MV-4-11 (cell line): ENCODE data around the gene UBQLN3.
A peak's percentile ranks its signal among the peaks of the same experiment; 100 is the strongest.

Experiments
- DNase-seq: peaks from one replicate; lab custom pipeline; 2025; lab: John Stamatoyannopoulos, UW

The UBQLN3 gene

DNA sequence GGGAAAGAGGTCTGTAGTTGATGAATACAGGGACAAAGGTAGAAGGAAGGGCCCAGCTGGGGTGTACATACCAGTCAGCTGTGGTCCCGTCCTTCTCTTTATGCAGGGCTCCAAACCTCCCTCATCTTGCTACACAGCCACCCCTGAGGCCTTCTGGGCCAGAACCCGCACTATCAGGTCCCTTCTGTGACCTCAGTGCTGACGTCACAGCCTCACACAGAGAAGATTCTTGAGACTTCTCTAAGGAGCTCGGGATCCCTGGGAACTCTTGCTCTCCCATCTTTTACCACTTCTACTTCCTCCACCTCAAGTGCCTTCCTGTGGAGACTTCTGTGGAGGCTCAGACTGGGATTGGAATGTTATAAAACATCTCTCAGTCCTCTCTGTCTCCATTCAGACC, at the start of gene UBQLN3:
Gene UBQLN3 (minus strand): TSS at position 155 of the 400 bp plus-strand sequence. CDS start 399 bp downstream, outside the sequence.
- DNase-seq, result no peak

DNA sequence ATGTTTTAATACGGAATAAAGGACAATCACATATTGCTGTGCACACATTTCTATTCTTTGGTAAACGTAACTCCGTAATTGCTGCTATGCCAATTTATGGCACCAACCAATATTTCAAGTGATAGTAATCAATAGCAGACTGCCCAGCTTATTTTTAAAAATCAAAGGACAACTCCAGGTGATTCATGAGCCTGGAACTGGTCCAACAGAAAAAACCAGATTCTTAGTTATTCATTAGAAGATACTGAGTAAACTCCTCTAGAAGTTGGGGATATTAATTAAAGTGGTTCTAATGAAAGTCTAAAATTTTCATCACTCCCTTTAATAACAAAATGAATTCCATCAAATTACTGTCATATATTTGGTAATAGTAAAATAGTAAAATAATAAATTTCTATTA, 48.0 kb upstream of the UBQLN3 start:
- no peak for DNase-seq

DNA sequence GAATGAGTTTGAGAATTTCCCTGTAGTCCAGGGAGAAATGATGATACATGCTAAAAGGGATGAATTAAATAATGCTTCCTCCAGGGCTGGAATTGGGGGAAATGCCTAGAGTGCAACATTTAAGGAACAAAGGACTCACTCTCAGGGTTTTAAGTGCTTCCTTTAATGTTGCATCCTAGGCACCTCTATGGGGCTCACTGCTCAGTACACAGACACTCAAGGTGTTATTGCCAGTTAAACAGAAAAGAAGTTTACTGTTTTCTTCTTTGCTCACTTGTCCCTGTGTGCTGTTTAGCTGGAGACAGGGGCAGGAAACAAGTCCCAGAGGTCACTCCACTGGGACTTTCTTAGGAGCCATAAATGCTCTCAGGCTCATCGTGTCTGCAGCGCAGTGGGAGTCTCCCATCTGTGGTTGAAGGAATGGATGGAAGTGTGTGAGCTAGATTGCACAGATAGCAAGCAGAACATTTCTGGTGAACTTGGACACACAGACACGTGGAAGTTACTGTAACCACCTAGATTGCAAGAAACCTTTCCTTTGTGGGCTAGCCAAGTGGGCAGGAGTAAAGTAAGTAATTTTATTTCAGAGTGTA, 46.9 kb upstream of the UBQLN3 start:
- DNase-seq, result no peak

DNA sequence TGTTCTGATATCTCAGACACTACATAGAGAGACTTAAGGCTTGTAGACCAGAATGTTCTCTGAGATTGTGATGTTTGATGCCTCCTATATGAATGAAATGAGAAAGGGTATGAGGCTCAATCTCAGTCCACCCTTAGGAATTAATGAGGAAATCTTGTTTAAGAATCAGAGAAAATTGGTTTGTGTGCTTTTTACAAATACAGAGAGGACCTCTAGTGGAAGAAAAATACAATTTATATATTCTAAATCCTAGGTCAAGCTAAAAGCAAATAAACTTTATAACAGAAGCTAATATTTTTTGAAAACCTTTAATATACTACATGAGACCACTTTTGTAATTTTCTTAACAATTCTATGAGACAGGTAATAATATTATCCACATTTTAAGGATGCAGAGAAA, 43.6 kb upstream of the UBQLN3 start:
- DNase-seq, result no peak

DNA sequence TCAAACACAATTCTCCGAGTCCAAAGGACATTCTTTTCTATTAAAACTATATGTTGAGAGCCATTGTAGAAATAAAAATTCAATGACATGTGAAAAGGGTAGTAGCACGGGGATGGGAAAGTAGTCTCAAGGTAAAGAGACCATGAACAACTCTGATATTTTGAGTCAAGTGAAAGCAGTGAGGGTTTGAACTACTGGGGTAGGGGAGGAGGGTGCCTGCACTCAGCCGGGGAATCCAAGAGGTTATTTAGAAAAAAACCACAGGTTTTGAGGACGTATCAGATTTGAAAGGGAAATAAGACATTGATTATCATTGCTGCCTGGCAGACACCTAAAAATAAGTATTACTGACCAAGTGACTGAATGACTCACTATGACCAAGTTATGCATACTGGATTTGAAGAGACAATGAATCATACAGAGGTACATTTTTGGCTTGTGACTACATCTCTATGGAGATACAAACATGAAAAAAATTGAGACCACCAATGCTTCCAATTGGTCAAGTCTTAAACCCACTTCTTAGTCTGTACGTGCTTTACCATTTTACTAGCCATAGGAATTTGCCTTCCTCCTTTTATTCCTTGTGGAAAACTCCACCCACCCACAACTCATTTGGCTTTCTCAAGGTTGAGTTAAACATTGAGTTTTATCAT, 40.8 kb upstream of the UBQLN3 start:
- DNase-seq, result no peak

DNA sequence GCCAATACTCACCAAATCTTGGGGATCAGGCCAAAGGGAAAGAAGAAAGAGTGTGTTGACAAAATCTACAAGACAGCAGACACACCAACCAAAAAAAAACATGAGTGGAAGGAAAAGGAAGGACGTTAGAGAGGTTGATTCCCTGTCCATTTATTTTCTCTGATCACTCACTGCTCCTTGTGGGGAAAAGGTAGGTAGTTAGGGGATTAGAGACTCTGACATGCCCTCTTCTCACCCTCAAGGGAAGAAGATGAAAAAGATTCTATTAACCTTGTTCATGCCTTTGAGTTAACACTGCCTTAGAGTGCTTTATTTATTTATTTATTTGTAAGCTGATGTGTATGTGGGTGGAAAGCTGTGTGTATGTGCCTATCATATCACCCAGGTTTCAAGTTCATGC, 38.7 kb upstream of the UBQLN3 start, which contains the start of gene OR52H1:
Gene OR52H1 (minus strand): TSS at position 101 of the 400 bp plus-strand sequence. CDS start 3,035 bp downstream, outside the sequence.
- no peak for DNase-seq

DNA sequence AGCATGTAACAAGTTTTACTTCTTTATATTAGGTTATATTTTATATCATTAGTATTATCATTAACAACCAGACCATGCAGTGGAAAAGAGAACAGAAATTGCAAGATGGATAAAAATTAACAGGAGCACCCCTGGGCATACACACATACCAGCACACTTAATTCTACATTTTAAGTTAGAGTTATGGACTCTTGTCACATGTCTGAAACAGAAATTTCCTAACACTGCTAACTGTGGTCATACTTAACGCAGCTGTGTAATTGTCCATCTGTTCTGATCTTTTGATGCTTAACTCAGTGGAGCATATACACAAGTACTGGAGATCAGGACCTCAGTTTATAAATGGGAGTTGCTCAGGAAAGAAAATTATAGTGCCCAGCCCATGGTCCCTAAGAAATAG, 38.2 kb upstream of the UBQLN3 start:
- DNase-seq, result no peak

DNA sequence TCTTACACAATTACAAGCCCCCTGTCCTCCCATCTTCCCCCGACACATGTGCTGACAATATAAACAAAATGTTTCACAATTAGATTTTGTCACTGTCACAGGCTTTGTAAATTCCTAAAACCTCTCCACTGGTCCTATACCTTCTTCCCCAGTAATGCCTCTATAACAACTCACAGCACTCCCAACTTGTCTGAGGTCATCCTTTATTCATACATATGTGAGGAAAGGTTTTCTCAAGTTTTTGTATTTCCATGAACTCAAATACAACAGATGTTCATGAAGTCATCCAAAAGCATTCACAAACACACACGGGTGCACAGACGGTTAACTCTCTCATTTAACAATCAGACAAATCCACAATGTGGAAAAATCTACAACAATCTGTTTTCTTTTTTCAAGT, 36.7 kb upstream of the UBQLN3 start:
- no peak for DNase-seq

DNA sequence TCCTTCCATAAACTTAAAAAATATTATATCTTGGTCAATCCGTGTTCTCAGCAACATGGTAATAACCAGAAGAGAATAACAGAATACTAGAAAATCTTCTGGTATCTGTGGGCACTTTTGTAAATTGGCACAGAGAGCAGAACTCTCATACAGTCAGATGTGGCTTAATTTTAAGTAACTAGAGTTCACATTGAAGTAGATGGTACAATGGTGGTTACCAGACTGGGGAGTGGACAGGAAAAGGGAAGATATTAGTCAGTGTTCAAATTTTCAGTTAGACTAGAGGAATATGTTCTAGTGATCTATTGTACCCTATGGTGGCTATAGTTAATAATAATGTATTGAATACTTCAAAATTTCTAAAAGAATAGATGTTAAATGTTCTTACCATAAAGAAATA, 31.7 kb upstream of the UBQLN3 start:
- no peak for DNase-seq

DNA sequence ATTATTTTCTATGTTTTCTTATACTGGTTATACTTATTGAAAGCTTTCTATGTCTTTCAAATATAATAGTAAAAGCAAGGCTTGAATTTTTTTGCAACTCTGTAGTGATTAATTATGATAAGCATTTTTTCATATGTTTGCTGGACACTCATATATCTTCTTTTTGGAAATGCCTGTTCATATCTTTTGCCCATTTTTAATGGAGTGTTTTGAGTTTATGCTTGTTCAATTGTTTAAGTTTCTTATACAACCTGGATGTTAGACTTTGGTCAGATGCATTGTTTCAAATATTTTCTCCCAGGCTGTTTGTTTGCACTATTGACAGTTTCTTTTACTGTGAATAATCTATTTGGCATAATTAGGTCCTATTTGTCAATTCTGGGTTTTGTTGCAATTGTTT, 26.7 kb upstream of the UBQLN3 start:
- DNase-seq, result no peak

DNA sequence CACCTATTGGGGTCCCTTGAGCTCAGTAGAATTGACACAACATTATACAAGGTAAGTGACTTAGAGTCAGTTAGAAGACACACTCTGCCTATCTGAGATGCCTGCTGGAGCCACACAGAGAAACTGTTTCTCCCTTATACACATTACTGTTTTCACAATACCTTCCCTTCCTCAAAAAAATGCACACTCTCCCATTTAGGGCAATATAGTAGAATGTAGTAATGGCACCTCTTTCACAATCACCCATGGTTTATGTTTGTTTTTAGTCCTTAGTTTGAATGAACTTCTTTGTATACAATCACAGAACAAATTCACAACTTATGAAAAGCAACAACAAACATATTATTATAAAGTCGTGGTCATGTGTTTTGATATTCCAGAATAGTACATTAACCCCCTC, 24.3 kb upstream of the UBQLN3 start:
- peak; percentile 4 for DNase-seq

DNA sequence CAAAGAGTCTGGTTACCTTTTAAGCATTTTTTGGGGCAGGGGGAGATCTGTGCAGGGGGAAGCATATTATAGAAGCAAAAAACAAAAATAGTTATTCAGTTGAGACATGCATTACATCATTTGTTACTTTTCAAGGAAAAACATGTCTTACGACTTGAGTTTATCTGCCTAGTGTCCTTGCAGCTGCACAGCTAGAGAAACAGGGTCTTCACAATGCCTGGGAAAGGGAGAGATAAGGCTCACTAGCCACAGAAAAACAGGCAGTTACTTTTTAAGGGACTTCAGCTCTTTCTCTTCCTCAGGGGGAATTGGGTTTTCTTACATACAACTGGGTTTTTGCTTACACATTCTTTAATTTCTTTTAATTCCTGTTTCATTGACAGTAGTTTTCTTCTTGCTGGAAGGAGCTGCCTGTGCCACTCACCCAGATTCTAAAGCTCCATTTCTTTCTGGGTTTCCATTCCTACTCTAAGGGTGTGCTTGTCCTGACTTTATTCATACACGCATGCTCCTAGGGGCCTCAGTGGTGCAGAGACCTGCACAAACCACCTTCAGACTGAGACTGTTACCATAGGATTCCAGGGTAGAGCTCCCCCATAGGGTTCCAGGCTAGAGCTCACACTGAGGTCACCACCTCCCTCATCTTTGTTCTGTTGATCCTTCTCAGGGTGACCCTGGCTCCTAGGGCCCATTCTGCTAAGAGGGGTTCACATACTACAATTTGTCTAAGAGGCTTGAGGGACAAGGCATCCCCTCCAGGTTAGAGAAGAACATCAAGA, 21.5 kb upstream of the UBQLN3 start:
- DNase-seq, result no peak

DNA sequence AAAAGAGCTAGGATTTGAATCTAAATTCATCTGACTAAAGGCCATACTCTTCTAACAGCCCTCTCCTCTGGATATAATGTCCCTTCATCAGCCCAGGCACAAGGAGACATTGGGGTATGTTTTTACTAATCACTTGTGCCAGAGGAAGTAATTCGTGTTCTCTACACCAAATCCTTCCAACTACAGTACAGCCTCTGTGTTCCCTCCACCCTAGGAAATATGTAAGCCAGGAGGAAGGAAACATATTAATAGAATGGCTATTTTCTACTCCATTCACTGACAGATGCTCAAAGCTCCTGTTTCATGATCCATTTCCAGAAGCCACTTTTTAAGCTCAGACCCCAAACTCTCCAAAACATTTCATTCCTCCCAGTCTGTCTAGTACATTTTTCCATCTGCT, 18.7 kb upstream of the UBQLN3 start:
- DNase-seq, result no peak

DNA sequence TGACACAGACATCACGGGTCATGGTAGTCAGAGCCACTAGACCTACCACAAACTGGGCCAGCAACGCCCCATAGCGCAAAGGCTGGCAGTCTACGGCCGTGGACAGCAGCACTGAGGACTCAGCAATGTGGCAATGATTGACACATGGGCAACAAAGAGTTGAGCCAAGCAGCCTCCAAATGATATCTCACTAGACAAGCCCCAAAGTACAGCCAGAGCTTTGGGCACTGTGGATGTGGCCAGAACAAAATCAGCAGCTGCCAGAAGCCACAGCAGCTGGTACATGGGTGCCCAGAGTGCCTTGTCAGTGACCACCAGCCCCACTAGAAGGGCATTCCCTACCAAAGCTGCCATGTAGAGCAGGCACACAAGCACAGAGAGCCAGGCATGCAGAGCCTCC, 18.0 kb upstream of the UBQLN3 start:
- no peak for DNase-seq

DNA sequence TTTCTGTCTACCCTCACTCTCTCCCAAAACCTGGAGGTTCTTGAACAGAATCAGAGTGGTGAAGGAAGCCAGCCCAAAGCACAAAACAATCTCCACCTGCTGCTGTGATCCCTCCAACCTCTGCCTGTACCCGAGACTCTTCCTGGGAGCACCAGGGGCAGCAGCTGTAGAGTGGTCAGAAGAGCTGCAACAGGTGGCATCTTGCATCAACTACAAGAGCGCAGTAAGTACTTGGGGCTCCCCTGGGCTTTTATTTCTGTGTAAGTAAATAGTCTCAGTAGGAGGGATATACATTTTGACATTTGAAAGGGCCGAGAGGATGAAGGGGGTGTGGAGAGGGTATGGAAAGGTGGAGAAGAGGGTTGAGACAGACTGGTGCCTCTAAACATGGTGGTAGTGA, 15.0 kb upstream of the UBQLN3 start:
- DNase-seq, result no peak

DNA sequence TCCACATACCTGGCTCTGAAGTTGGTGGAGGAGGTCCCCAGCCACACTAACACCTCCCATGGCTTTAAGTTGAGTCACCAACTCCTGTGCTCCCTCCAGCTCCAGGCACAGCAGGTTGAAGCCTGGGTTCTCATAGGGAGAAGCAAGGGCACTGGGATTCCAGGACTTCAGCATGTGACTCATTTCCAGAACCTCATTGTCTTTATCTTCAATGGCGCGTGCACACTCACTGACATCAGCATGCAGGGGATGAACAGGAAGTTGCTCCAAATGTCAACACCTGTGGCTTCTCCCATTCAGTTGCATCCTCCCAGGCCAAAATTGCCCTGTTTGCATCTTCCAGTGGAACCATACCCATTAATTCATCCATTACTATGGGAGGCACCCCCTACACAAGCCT, 12.6 kb upstream of the UBQLN3 start:
- DNase-seq, result no peak

DNA sequence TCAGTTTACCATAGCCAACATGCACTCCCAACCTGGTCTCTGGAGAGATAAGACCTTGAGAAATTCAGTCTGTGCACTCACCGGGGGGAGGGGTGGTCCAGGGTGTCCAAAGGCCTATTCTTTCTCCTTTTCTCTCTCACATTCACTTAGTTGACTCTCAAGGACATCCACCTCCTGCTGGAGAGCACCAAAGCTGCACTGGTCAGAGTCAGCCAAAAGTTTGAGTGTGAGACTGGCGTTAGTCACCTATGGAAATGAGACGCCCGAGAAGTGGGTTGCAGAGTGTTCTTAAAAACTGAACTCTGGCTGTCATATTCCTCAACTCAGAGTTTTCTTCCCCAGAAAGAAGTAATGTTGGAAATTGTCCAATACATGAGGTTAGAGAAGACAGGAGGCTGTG, 11.8 kb upstream of the UBQLN3 start:
- no peak for DNase-seq

DNA sequence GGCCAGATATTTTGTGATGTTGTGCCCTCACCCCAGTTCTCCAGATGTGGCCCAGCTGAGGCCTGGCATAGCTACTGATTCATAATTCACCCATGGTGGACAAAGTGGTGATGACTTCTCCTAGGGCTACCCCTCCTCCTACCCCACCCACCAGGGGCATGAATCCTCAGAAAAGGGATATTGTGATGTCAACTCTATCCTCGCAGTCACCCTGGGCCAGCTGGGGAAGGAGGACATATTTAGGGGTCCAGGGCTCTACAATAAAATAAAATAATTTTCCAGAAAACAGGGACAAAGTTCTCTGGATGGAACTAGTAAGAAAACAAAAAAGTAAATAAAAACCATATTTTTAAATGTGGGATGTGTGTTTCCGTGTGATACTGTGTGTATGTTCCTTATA, 6.8 kb upstream of the UBQLN3 start, which contains the start of gene UBQLNL:
Gene UBQLNL (minus strand): TSS at position 101 of the 400 bp plus-strand sequence. CDS start 258 bp downstream, outside the sequence.
- DNase-seq, result no peak

DNA sequence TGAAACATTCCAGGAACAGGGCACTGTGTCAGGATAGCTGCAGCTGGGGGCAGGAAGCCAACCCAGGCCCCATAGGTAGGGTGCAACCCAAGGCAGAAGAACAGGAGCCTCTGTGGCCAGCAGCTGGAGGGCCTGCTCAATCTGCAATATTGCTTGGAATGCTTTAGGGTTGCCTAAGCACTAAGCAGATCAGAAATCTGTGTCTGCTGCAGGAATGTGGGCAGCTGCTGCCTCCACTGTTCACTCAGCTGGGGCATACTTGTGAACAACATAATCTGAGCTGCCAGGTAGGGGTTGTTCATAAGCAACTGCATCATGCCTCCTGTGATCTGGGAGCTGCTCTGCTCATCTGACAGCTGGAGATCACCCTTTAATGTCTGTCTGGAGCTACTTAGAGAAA, 5.1 kb upstream of the UBQLN3 start:
- no peak for DNase-seq

DNA sequence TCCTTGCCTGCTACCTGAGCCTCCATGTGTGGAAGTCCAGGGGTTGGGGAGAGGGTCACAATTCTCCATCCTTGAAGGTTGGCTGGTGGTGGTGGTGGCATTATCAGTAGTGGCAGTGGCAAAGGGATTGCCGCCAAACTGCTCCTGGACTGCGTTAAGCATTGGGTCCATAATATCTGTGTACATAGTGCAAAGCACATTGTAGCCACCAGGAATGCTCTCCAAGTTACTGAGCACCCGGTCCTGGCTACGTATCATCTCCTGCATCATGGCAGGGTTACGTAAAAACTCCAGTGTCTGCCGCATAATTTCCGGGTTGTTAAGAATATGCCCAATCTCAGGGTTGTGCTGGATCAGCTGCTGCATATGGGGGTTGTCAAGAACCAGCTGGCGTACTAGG, 1.2 kb downstream of the UBQLN3 start:
- DNase-seq, result no peak

DNA sequence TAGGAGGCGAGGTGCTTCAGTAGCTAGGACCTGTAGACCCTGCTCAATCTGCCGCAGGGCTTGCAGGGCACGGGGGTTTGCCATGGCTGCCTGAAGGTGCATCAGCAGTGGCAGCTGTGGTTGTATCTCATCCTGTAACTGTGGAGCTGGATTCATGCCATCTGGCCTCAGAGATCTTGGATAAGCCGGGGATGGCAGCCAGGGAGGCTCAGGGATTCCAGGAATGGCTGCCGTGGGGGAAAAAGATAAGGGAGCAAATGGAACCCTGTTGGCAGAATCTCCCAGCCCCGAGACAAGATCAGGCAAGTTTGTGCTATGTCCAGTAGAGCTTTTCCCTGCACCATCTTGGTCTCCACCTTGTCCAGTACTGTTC, 1.8 kb downstream of the UBQLN3 start:
- DNase-seq, result no peak

DNA sequence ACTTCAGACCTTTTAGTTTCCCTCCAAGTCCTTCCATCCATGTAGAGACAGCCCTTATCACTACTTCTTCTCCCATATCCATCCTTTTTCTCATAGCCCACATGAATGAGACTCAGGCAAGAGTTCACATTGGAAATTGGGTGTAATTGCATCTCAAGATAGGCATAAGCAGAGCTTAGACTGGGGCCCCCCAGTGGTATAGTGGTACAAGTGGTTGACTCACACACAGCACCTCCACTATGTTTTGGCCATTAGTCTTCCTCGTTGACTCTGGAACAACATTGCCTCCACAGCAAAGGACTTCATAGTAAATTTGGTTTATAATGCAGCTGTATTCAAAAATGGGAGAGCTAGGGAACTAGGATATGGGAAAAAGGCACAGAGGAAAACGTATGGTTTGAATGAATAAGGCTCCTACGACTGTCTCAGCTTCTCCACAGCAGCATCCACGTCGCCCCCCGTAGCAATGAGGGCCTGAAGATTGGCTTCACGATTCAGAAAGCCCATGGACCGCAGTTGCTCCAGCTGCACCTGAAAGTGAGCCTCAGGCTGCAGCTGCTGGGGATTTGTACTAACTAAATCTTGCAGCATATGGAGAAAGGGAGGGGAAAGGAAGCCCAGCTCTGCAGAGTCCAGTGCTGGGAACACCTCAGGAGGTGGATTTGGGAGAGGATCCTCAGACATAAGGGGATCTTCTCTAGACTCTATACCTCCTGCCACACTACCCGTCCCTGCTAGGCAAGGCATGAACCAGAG, 2.4 kb downstream of the UBQLN3 start:
- no peak for DNase-seq
